ENCODE data around the gene FNDC3B.

DNA sequence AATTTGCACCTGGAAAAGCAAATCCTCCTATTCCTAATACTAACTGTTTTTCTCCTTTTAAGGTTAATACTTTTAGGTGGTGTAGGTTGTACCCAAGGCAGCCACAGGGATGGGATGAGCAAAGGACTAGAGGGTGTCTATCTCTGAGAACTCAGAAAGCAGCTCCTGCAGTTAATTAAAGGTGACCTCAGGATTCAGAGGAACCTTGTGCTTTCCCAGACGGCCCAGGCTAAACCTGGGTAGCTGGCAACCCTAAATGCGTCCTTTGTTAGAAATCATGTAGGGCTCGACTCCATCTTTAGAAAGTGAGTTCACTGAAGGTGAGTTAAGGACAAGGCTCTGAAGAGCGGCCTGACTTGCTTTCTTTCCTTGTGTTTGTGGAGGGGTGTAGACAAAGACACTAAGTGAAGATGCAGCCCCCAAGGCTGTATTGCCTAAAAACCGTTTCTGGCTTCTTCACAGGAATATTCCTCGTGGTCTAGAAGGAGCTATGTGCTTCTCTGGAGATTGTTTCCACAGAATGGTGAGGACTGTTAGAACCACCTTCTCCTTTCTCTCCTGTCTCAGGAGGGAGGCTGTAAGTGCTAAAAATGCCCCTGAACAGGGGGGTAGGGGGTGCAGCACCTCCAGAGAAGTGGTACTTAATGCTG lies 14.9 kb downstream of the FNDC3B start:
- TF ChIP-seq, protein P1, sequence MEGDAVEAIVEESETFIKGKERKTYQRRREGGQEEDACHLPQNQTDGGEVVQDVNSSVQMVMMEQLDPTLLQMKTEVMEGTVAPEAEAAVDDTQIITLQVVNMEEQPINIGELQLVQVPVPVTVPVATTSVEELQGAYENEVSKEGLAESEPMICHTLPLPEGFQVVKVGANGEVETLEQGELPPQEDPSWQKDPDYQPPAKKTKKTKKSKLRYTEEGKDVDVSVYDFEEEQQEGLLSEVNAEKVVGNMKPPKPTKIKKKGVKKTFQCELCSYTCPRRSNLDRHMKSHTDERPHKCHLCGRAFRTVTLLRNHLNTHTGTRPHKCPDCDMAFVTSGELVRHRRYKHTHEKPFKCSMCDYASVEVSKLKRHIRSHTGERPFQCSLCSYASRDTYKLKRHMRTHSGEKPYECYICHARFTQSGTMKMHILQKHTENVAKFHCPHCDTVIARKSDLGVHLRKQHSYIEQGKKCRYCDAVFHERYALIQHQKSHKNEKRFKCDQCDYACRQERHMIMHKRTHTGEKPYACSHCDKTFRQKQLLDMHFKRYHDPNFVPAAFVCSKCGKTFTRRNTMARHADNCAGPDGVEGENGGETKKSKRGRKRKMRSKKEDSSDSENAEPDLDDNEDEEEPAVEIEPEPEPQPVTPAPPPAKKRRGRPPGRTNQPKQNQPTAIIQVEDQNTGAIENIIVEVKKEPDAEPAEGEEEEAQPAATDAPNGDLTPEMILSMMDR (IDR thresholded peaks at IDR 0.05), result no peak
- TF ChIP-seq EP300 (IDR thresholded peaks at IDR 0.05) (no peak), POLR2A (IDR thresholded peaks at IDR 0.05) (no peak), POLR2AphosphoS5 (IDR thresholded peaks at IDR 0.05) (no peak)
